Activated T-helper 17 cell treated with anti-CD3 and anti-CD28 coated beads, Interleukin-2, amount 50 U/mL, for 72 hours (primary cell): ENCODE data around the gene HS6ST1. TPM values are rescaled to one million over a fixed set of nuclear protein-coding genes. Genes with fewer than 3 reads are reported as not detected.

Experiments
- ATAC-seq: fragments of 150-1000 bp; cut with Tn5 transposase; replicated peaks from 2 replicates; pipeline ENCODE4 v1.10.0; 2021; ENCODE audit warnings: mild to moderate bottlenecking, moderate library complexity
- H3K27ac Mint-ChIP-seq: one replicate; pipeline ENCODE4 v1.8.0; 2022; ENCODE audit warnings: mixed read lengths
- H3K27me3 Mint-ChIP-seq: one replicate; pipeline ENCODE4 v1.8.0; 2022; ENCODE audit warnings: mixed read lengths
- H3K36me3 Mint-ChIP-seq: one replicate; pipeline ENCODE4 v1.8.0; 2022; ENCODE audit warnings: low read depth, mild to moderate bottlenecking, mixed read lengths
- H3K4me1 Mint-ChIP-seq: one replicate; pipeline ENCODE4 v1.8.0; 2022; ENCODE audit warnings: mixed read lengths
- H3K4me3 Mint-ChIP-seq: one replicate; pipeline ENCODE4 v1.8.0; 2022; ENCODE audit warnings: mild to moderate bottlenecking, mixed read lengths
- H3K9me3 Mint-ChIP-seq: one replicate; pipeline ENCODE4 v1.8.0; 2022; ENCODE audit warnings: mixed read lengths
- total RNA-seq, 2 donors: library from RNA; stranded (reverse); gene quantifications; one replicate each; pipeline ENCODE4 v1.2.3, GENCODE V29; 2022

HS6ST1 gene
- total RNA-seq, 2 donors from 2014 or later: 3.8 to 7.8 TPM

DNA sequence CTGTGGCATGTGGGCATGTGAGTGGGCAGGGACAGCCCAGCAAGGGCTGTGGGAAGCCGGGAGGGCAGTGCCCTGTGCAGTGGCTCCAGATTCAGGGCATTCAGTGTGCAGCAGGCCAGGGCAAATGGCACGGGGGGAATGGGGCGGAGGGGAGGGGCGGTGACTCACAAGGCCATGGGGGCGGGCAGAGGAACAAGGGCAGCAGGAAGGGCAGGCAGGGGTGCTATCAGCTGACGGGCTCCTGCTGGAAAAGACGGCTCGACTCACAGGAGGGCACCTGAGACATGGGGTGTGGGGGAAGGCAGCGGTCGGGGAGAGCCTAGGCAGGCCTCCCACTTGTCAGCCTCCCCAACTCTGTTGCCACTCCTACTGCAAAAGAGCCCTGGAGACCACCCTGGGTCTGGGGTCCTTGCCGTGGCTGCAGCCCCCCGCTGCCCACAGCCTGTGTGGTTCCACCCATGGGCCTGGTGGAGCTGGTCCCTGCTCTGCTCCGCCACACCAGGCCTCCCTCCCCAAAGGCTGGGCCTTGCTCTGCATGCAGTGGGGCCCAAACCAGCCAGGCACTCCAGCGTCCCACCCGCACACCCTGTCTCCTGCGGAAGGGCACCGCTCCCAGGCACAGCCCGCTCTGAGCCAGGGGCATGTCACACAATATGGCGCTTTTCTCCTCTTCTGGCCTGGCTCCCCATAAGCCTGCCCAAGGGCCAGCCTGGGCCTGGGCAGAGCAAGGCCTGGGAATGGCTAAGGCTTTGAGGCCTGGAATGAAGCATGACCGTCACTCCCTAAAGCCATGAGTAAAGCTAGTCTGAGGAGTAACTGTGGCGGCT is 25.9 kb downstream of the HS6ST1 start:
- H3K4me1 Mint-ChIP-seq: no peaks in the 10 kb centered on the region
- no peak overlapping the region for H3K4me3 Mint-ChIP-seq
- no peaks in the 10 kb centered on the region for H3K27me3 Mint-ChIP-seq
- no peak for ATAC-seq
- no peak overlapping the region for H3K27ac Mint-ChIP-seq
- no peaks in the 10 kb centered on the region for H3K9me3 Mint-ChIP-seq
- H3K36me3 Mint-ChIP-seq: no peaks in the 10 kb centered on the region

GRCh38 chr2:128291844-128292598 is 26.6 kb downstream of the HS6ST1 start:
- ATAC-seq: no peak
- no peaks in the 10 kb centered on the region for H3K9me3 Mint-ChIP-seq
- no peaks in the 10 kb centered on the region for H3K36me3 Mint-ChIP-seq
- no peak overlapping the region for H3K27ac Mint-ChIP-seq
- no peaks in the 10 kb centered on the region for H3K4me1 Mint-ChIP-seq
- no peaks in the 10 kb centered on the region for H3K27me3 Mint-ChIP-seq
- H3K4me3 Mint-ChIP-seq: no peak overlapping the region

- H3K27ac Mint-ChIP-seq: no peak overlapping the region
- no peak for ATAC-seq
- no peaks in the 10 kb centered on the region for H3K27me3 Mint-ChIP-seq
These were observed 27.4 kb downstream of the HS6ST1 start for GRCh38 chr2:128291161-128291843.

GRCh38 chr2:128290356-128290755 is 28.3 kb downstream of the HS6ST1 start:
- Mint-ChIP-seq H3K4me1 (no peaks in the 10 kb centered on the region), H3K27ac (no peak overlapping the region), H3K27me3 (no peaks in the 10 kb centered on the region), H3K9me3 (no peaks in the 10 kb centered on the region), H3K4me3 (no peak overlapping the region), H3K36me3 (no peaks in the 10 kb centered on the region)
- no peak for ATAC-seq

More at GRCh38 chr2:128291161-128291843, 27.4 kb downstream of the HS6ST1 start:
- no peaks in the 10 kb centered on the region for H3K9me3 Mint-ChIP-seq
- no peaks in the 10 kb centered on the region for H3K36me3 Mint-ChIP-seq
- no peak overlapping the region for H3K4me3 Mint-ChIP-seq
- no peaks in the 10 kb centered on the region for H3K4me1 Mint-ChIP-seq

DNA sequence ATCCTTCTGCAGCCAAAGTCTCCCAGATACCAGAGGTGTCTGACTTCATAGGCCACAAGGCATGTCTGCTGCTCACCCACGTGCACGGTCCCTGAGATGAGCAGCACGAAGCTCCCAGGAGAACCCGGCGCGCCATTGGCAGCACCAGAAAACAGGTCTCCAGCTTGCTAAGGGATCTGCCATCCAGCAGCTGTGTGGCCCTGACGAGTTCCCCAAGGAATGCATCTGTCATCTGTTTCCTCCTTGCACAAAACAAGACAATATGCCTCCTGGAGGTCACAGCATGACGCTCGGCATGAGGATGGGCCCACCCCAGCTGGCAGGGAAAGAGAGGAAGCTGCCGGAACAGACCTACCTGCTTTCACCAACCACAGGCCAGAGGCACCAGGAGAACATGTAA is 29.2 kb downstream of the HS6ST1 start:
- Mint-ChIP-seq H3K9me3 (no peaks in the 10 kb centered on the region), H3K36me3 (no peaks in the 10 kb centered on the region), H3K4me3 (no peak overlapping the region), H3K27me3 (no peaks in the 10 kb centered on the region), H3K4me1 (no peaks in the 10 kb centered on the region), H3K27ac (no peak overlapping the region)
- no peak for ATAC-seq

DNA sequence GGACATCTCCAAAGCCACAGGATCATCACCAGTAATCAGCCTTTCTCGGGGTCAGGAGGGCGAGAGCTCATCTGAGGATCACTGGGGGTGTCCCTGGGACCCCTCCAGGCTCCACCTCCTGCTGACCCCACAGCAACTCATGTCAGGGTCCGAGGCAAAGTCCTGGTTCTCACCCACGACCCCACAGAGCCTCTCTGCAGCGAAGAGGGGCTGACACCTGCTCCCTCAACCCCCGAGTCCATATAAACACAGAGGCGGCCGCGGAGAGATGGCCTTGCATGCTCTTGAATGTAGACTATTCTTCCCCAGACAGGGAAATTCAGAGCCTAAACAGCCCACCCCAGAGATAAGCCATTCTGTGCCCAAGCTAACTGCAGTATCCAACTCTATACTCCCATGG is 29.9 kb downstream of the HS6ST1 start:
- Mint-ChIP-seq H3K9me3 (no peaks in the 10 kb centered on the region), H3K27me3 (no peaks in the 10 kb centered on the region), H3K4me1 (no peaks in the 10 kb centered on the region), H3K4me3 (no peak overlapping the region), H3K36me3 (no peaks in the 10 kb centered on the region), H3K27ac (no peak overlapping the region)
- ATAC-seq: no peak

GRCh38 chr2:128287780-128288735 is 30.6 kb downstream of the HS6ST1 start:
- H3K4me3 Mint-ChIP-seq: no peak overlapping the region
- no peaks in the 10 kb centered on the region for H3K9me3 Mint-ChIP-seq
- ATAC-seq: no peak
- H3K27me3 Mint-ChIP-seq: no peaks in the 10 kb centered on the region
- H3K27ac Mint-ChIP-seq: no peak overlapping the region
- no peaks in the 10 kb centered on the region for H3K4me1 Mint-ChIP-seq
- H3K36me3 Mint-ChIP-seq: no peaks in the 10 kb centered on the region

DNA sequence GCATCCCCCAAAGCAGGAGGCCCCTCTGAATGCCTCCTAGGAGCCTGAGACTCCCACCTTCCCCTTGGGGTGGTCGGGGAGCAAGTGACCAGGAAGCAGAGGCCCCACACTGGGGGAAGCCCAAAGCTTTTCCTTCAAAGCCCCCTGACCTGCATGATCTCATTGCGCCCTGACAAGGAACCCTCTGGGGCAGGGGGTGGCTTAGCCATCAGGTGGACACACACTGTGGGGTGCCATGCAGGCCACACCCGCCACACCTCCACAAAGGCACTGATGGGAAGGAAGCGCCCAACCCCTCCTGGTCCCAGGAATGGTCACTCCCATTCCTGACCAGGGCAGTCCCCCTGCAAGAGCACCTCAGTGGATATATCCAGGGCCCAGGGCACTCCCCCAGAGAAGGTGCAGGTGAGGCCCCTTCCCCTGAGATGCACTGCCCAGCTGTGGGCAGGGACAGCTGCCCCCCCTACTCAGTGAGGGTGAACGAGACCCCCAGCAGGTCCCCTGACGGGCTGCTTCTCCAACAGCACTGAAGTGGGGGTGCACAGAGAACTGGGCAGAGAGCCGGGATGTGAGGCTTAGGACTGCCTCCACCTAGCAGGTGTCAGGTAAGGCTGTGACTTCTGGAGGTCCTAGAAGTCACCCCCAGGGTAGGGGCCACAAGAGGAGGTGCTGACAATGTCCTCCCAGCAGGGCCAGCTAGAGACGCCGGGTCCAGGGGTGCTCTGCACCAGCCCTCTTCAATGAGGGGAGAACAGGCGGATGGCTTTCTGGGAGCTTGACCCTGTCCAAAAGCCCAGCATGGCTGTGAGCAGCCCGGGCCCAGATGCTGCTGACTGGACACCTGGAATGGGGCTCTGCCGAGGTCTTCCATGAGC is 31.5 kb downstream of the HS6ST1 start:
- H3K27ac Mint-ChIP-seq: no peak overlapping the region
- H3K4me3 Mint-ChIP-seq: no peak overlapping the region
- no peaks in the 10 kb centered on the region for H3K36me3 Mint-ChIP-seq
- H3K9me3 Mint-ChIP-seq: no peaks in the 10 kb centered on the region
- no peak for ATAC-seq
- no peaks in the 10 kb centered on the region for H3K4me1 Mint-ChIP-seq
- no peaks in the 10 kb centered on the region for H3K27me3 Mint-ChIP-seq

DNA sequence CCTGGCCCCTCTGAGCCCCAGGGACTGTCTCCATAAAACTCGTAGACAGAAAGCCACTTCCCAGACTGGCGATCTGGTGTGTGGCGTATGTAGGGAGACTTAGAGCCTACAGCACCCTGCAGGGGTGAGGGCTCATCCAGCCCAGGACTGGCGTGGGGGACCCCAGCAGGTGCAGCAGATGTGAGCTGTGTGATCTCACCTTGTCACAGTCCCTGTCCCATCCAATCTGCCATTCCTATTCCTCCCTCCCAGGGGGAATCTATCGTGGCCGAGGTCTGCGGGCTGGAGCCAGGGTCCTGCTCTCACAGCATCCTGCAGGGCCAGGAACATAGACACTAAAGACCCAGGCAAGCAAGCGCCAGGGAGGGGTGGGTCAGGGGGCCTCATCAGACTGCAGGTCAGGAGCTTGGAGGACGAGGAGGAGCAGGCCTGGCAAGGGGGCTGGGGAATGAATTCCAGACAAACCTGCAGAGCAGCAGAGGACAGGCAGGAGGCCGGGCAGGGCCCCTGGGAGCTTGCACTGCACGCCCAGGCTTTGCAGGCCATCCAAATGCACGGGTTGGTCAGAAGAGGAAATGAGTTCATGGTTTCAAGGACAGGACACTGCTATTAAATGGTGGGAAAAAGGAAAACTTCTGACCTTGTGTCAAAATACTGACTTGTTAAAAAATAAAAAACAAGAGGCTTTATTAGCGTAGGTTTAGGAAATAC is 32.5 kb downstream of the HS6ST1 start:
- ATAC-seq: no peak
- Mint-ChIP-seq H3K9me3 (no peaks in the 10 kb centered on the region), H3K4me3 (no peak overlapping the region), H3K36me3 (no peaks in the 10 kb centered on the region), H3K27ac (no peak overlapping the region), H3K27me3 (no peaks in the 10 kb centered on the region), H3K4me1 (peaks cover 2% of the 10 kb centered on the region)

DNA sequence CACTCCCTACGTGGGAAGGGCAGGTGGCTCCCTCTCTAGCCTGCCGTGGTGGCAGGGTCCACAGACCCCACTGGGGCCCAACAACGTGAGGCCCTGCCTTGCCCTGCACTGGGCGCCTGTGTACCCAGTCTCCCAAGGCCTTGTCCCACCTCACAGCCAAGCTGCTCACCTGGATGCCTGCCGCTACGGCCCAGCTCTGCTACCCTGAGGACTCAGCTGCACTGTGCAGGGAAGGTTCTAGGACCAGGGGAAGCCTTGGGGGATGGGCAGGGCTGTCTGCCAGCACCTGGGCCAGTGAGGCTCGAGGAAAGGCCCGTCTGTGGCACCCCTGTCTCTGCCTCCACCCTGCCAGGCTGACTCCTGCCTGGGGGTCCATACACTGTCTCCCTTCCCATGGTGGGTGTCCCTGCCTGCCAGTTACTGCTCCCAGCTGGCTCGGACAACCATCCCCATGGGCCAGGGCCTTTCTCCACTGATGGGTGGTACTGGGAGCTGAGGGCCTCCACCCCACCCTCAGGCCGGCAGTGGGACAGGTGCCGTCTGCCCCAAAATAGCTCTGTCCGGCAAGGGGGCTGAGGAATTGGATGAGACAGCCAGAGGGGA is 33.2 kb downstream of the HS6ST1 start:
- Mint-ChIP-seq H3K4me1 (peaks cover 5% of the 10 kb centered on the region), H3K27me3 (no peaks in the 10 kb centered on the region), H3K36me3 (no peaks in the 10 kb centered on the region), H3K4me3 (no peak overlapping the region), H3K9me3 (no peaks in the 10 kb centered on the region), H3K27ac (no peak overlapping the region)
- ATAC-seq: no peak

GRCh38 chr2:128284841-128285240 is 33.8 kb downstream of the HS6ST1 start:
- H3K27me3 Mint-ChIP-seq: no peaks in the 10 kb centered on the region
- no peaks in the 10 kb centered on the region for H3K9me3 Mint-ChIP-seq
- no peak overlapping the region for H3K4me3 Mint-ChIP-seq
- no peak overlapping the region for H3K27ac Mint-ChIP-seq
- no peaks in the 10 kb centered on the region for H3K36me3 Mint-ChIP-seq
- no peak for ATAC-seq
- H3K4me1 Mint-ChIP-seq: peaks cover 5% of the 10 kb centered on the region

DNA sequence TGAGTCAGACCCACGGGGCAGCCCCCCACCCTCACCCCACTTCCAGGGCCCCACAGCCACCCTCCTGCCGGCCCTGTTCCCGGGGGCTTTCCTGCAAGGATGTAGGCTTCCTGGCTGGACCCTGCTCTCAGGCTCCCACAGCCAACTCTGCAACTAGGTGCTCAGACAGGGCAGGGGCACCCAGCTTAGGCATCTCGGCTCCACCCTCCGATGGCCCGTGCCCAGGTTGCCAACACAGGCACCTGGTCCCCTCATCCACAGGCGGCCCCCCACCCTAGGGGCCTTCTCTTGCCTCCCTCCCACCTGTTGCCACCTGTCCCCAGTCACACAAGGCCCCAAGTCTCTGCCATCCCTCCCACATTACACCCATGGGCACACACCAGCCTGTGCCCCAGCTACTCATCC is 34.6 kb downstream of the HS6ST1 start:
- ATAC-seq: no peak
- no peak overlapping the region for H3K4me3 Mint-ChIP-seq
- no peak overlapping the region for H3K27ac Mint-ChIP-seq
- peaks cover 5% of the 10 kb centered on the region for H3K4me1 Mint-ChIP-seq
- H3K9me3 Mint-ChIP-seq: no peaks in the 10 kb centered on the region
- no peaks in the 10 kb centered on the region for H3K27me3 Mint-ChIP-seq
- no peaks in the 10 kb centered on the region for H3K36me3 Mint-ChIP-seq
